Measurements from ENCODE around the gene TMEM164.
A peak's percentile ranks its signal among the peaks of the same experiment; 100 is the strongest.

TMEM164 gene

GRCh38 chrX:110210417-110211139, 207.7 kb downstream of the TMEM164 start:
- DNase-seq (ENCODE audit: low read depth in 2 of 2) = peak; percentile 76 to 79

- DNase-seq (ENCODE audit: low read depth in 2 of 2) = no peak
These were observed 208.4 kb downstream of the TMEM164 start for GRCh38 chrX:110211340-110211739.

- no peak for DNase-seq (ENCODE audit: low read depth in 2 of 2)
These were observed 209.4 kb downstream of the TMEM164 start for GRCh38 chrX:110212299-110212698.

- no peak for DNase-seq (ENCODE audit: low read depth in 2 of 2)
These were observed 210.3 kb downstream of the TMEM164 start for GRCh38 chrX:110213183-110213582.

GRCh38 chrX:110214684-110215083, 211.8 kb downstream of the TMEM164 start:
- DNase-seq (ENCODE audit: low read depth in 2 of 2) = no peak

- DNase-seq (ENCODE audit: low read depth in 2 of 2) = no peak
These were observed 212.5 kb downstream of the TMEM164 start for GRCh38 chrX:110215411-110215810.

GRCh38 chrX:110216027-110216426, 213.1 kb downstream of the TMEM164 start:
- DNase-seq (ENCODE audit: low read depth in 2 of 2) = no peak

- DNase-seq (ENCODE audit: low read depth in 2 of 2) = peak; percentile 61 to 68
These were observed 215.7 kb downstream of the TMEM164 start for GRCh38 chrX:110218591-110218990.

GRCh38 chrX:110219920-110220319, 217.0 kb downstream of the TMEM164 start:
- DNase-seq (ENCODE audit: low read depth in 2 of 2) = no peak

GRCh38 chrX:110222497-110223257, 219.8 kb downstream of the TMEM164 start:
- no peak for DNase-seq (ENCODE audit: low read depth in 2 of 2)

- DNase-seq (ENCODE audit: low read depth in 2 of 2) = no peak
These were observed 222.2 kb downstream of the TMEM164 start for GRCh38 chrX:110224926-110225617.

- no peak for DNase-seq (ENCODE audit: low read depth in 2 of 2)
These were observed 224.0 kb downstream of the TMEM164 start for GRCh38 chrX:110226931-110227330.

Measured in fibroblast of skin of left biceps (primary cell).